Stimulated activated CD8-positive, alpha-beta memory T cell treated with anti-CD3 and anti-CD28 coated beads, Interleukin-4, amount 100 ng/mL, for 4 hours (primary cell): Measurements from ENCODE around the gene OR2A7.
"Not testable (repeated sequence)": the region's sequence is repeated elsewhere in the genome, so short reads cannot be mapped to it uniquely, and the experiment has no call there.

Experiments used
- DNase-seq, 2 donors: peaks; one replicate each; pipeline ENCODE4 v3.0.0-alpha.2; 2020; ENCODE audit warnings: low read depth in 2 of 2, low spot score in 1 of 2

Gene OR2A7, protein sequence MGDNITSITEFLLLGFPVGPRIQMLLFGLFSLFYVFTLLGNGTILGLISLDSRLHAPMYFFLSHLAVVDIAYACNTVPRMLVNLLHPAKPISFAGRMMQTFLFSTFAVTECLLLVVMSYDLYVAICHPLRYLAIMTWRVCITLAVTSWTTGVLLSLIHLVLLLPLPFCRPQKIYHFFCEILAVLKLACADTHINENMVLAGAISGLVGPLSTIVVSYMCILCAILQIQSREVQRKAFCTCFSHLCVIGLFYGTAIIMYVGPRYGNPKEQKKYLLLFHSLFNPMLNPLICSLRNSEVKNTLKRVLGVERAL

GRCh38 chr7:144264692-144265091, at the start of gene OR2A7:
Gene OR2A7 (minus strand): TSS chr7:144264792. CDS start chr7:144259628, 5,164 bp downstream.
- DNase-seq, result not testable (repeated sequence)

DNA sequence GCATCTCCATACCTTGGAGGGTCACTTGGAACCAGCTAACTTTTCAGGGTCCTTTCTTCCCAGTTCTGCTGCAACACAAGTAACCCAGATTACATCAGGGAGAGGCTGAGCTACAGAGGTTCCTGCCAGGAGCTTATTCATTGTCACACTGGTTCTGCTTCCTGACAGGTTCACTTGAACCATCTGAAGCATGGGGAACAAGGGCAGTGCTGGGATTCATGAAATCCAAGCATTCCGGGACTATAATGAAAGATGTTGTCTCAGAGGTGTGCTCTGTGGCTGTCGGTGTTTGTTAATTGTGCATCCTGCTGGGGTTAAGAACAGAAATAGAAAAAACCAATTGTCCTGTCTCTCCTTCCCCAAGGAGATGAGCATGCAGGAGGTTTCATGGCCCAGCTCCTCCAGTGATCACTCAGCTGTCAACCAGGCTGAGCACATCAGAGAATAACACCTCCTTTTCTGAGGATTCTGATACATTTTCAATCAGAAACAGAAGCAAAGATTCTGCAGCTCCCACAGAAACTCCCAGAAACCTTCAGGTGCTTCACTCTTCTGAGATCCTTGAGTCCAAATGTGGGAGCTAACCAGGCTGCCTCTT, 47.4 kb upstream of the OR2A7 start, which contains the start of gene OR2A1:
Gene OR2A1, plus strand, starts transcription at position 548 of the 598 bp plus-strand sequence. CDS start 5,706 bp downstream, outside the sequence.
- not testable (repeated sequence) for DNase-seq

GRCh38 chr7:144311218-144311617, 46.6 kb upstream of the OR2A7 start:
- DNase-seq, result not testable (repeated sequence)

DNA sequence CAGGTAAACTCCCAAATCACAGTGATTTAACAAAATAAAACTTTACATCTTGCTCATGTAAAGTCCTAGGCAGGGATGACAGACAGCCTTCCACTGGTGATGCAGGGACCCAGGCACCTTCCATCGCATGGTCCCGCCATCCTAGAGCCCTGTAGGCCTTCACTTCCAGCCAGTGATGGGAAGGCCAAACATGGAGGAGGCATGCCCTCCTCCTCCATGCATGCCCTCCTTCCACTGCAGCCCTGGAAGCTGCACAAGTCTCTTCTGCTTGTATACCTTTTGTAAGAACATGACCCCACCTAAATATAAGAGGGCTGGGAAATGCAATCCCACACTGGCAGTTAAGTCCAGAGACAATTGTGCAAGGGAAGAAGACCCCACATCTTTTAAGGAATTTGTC, 45.1 kb upstream of the OR2A7 start:
- not testable (repeated sequence) for DNase-seq

- not testable (repeated sequence) for DNase-seq
Measured at GRCh38 chr7:144305156-144305555, 40.6 kb upstream of the OR2A7 start.

- DNase-seq, result not testable (repeated sequence)
Measured at GRCh38 chr7:144303607-144304006, 39.0 kb upstream of the OR2A7 start.

DNA sequence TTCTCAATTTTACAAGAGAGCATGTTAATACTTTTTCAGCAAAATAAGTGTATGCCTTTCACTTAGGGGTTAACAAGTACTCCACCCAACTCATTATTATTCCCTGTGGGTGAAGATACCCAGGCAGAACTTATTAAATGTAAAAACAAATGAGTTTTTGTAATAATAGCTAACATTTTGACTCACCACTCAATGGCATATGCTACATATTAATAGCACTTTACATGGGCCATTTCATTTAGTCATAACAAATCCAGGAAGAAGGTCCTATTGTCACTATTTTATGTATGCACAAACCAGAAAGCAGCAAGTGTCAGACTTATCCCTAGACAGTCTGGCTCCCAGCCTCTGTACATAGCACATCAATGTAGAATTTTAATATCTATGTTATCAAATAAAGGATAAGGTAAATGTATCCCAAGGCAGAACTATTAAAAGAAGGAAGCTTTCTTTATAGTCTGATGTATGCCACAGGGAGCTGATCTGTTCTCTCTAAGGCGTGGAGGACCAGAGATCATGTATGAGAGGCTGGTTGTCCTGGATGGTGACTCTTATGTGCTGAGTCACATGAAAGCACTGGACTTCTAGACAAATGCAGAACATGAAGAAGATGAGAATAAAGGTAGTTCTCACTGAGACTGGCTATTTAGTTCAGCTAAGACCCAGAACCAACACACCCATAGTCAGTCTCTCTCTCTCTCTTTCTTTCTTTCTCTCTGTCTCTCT, 38.1 kb upstream of the OR2A7 start:
- not testable (repeated sequence) for DNase-seq

DNA sequence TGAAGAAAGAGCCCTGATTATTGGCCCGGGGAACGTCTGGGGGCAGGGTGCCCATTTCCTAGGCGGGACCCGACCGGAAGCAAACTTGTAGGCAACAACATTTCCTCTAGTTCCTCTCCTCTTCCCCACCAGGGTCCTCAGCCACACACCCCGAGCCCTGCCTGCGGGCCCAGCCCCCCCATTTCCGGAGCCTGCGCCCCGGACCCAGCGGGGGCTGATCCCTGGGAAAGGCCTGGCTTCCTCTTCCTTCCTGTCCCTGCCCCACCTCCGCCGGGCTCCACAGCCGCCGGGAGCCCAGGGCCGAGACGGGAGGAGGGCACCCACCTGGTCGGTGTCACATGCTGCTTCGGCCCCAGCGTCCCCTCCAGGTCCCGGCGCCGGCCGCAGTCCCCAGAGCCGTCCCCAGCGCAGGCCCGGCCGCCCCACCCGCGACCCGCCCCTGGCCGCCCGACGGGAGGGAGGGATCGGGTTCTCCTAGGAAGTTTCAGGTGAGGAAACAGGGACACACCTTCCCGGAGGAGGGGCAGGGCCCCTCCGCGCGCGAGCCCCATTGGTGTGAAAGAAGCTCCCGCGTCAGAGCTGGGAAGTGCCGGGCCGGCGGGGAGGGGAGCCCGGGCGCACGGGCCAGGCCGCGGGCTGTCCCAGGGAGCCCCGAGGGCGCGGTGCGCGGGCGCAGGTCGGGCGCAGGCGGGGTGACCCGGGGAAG, 29.4 kb upstream of the OR2A7 start:
- DNase-seq, result not testable (repeated sequence)

- not testable (repeated sequence) for DNase-seq
Measured at GRCh38 chr7:144292384-144293161, 28.0 kb upstream of the OR2A7 start.

GRCh38 chr7:144291607-144292006, 27.0 kb upstream of the OR2A7 start:
- DNase-seq, result not testable (repeated sequence)

- DNase-seq, result not testable (repeated sequence)
Measured at GRCh38 chr7:144287171-144287784, 22.7 kb upstream of the OR2A7 start.

- DNase-seq, result not testable (repeated sequence)
Measured at GRCh38 chr7:144283716-144284115, 19.1 kb upstream of the OR2A7 start.

DNA sequence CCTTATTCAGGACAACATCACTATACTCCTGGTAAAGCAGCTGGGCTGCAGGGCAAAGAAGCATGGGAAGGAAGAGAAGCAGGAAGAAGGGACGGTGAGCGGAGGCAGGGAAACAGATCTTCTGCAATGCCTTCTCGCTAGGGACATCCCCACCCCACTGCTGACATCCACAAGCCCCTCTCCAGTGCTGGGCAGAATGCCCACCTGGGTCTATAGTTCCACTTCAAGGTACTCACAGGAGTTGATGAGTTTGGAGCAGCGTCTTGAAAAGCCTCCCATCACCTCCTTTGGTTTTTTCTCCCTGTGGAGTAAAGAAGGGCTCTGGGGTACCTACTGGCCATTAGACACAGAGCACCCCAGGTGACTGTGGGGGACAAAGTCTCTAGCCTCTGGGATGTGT, 17.9 kb upstream of the OR2A7 start:
- DNase-seq, result not testable (repeated sequence)

DNA sequence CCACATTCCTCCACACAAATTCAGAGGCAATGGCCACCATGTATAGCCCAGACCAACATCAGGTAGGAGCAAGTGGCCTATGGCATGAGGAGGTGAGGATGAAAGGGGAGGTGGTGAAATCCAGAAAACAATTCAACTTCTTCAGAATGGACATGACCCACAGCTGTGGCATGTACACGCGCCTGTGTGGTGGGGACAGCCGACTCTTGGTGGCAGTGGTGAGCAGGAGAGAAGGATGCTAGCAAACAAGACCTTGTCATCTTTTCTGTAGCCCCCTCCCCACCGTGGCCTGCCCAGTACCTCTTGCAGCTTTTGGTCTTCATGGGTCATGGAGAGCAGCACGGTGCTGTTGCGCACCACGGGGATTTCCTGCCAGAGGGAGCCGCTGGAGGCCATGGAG, 17.4 kb upstream of the OR2A7 start:
- not testable (repeated sequence) for DNase-seq

GRCh38 chr7:144280010-144280409, 15.4 kb upstream of the OR2A7 start:
- DNase-seq, result not testable (repeated sequence)

GRCh38 chr7:144275281-144275680, 10.7 kb upstream of the OR2A7 start:
- not testable (repeated sequence) for DNase-seq

DNA sequence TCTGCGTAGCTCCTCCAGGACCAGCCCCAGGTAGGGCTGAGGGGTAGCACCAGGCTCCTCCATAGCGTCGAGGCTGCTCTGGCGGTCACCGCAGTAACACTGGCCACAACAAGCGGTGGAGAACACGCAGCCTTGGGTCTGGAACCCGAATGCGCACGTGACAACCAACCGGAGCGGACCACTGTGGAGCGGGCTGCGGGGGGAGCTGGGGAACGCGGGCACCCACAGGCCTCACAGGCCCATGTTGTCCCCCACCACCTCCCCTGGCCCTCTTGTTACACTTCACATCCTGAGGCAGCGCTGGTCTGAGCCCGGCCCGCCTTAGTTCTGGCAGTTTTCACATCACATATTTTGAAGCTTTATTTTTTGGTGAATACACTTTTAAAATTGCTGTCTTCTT, 4.6 kb upstream of the OR2A7 start, which contains the start of gene CTAGE8:
Gene CTAGE8, minus strand, starts transcription at position 101 of the 400 bp plus-strand sequence. Its CDS starts 38 bp downstream, at position 63.
- DNase-seq, result not testable (repeated sequence)

DNA sequence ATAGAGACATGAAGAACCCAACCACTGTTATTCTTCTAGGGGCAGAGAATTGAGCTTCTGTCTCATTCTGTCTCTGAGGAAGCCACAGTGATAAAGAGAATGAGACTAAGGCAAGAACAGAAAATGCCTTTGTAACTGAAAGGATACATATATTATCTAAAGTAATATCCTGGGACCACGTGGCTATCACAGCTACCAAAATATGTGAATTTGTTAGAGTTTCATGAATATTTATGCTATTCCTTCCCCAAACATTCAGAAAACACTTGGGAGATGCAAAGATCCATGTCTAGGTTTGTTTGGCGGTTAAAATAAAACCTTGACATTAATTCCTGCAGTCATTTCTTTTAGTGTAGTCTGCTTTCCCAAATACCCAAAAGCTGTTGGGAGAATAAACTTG, 2.5 kb downstream of the OR2A7 start:
- not testable (repeated sequence) for DNase-seq

DNA sequence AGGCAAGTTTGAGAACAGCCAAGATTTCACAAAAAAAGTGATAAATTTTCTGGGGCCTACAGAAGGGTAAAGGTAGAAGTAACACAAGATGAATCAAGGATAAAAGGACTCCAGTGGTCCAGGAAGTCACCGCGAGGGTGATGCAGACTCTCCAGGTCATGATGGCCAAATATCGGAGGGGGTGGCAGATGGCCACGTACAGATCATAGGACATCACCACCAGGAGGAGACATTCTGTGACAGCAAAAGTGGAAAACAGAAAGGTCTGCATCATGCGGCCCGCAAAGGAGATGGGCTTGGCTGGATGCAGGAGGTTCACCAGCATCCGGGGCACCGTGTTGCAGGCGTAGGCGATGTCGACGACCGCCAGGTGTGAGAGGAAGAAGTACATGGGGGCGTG, 5.5 kb downstream of the OR2A7 start:
- DNase-seq, result not testable (repeated sequence)

- no peak for DNase-seq
Measured at GRCh38 chr7:144256112-144256511, 8.5 kb downstream of the OR2A7 start.
